OCI-LY1 (cell line): Measurements from ENCODE around the gene XPR1.

Experiments
- H2AFZ ChIP-seq: fragments of 200-600 bp; sonication (generic), shearing (Covaris generic); 2 replicates; pipeline ENCODE4 v1.6.0; 2014; ENCODE audit warnings: antibody characterized with exemption, mild to moderate bottlenecking, low read length
- H3F3A ChIP-seq: fragments of 200-600 bp; sonication (generic), shearing (Covaris generic); 2 replicates; pipeline ENCODE4 v1.6.0; 2014; ENCODE audit warnings: mild to moderate bottlenecking, antibody characterized with exemption, low read length, moderate library complexity; ENCODE audit not compliant: insufficient read depth
- H3K27ac ChIP-seq: fragments of 200-600 bp; sonication (generic); 2 replicates; pipeline ENCODE4 v1.5.1; 2014; ENCODE audit warnings: low read length, mixed run types, mild to moderate bottlenecking, low read depth; ENCODE audit not compliant: poor library complexity, severe bottlenecking
- H3K27me3 ChIP-seq: fragments of 200-600 bp; sonication (generic); 2 replicates; pipeline ENCODE4 v1.6.0; 2014; ENCODE audit warnings: antibody characterized with exemption, mild to moderate bottlenecking, low read length, moderate library complexity; ENCODE audit not compliant: insufficient read depth
- H3K36me3 ChIP-seq: fragments of 200-600 bp; sonication (generic); 2 replicates; pipeline ENCODE4 v1.6.1; 2014; ENCODE audit warnings: mild to moderate bottlenecking, antibody characterized with exemption, low read length, moderate library complexity, mixed read lengths; ENCODE audit not compliant: insufficient read depth
- H3K4me1 ChIP-seq: fragments of 200-600 bp; sonication (generic); 2 replicates; pipeline ENCODE4 v1.5.1; 2014; ENCODE audit warnings: mild to moderate bottlenecking, low read length, moderate library complexity; ENCODE audit not compliant: insufficient read depth, severe bottlenecking
- H3K4me2 ChIP-seq: fragments of 200-600 bp; sonication (generic), shearing (Covaris generic); 2 replicates; pipeline ENCODE4 v1.6.1; 2014; ENCODE audit warnings: low read length
- H3K4me3 ChIP-seq: fragments of 200-600 bp; sonication (generic); 2 replicates; pipeline ENCODE4 v1.5.1; 2014; ENCODE audit warnings: low read length, low read depth, mild to moderate bottlenecking, mixed read lengths; ENCODE audit not compliant: poor library complexity, severe bottlenecking
- H3K79me2 ChIP-seq: fragments of 200-600 bp; shearing (Covaris generic); 2 replicates; pipeline ENCODE4 v1.6.1; 2016; ENCODE audit warnings: mixed run types, low read length, mixed read lengths; ENCODE audit not compliant: insufficient read depth
- H3K9ac ChIP-seq: fragments of 200-600 bp; sonication (generic), shearing (Covaris generic); 2 replicates; pipeline ENCODE4 v1.6.1; 2014; ENCODE audit warnings: mild to moderate bottlenecking, low read length, mixed read lengths
- H3K9me2 ChIP-seq: fragments of 200-600 bp; sonication (generic), shearing (Covaris generic); 2 replicates; pipeline ENCODE4 v1.6.1; 2014; ENCODE audit warnings: low read depth, mild to moderate bottlenecking, low read length, mixed read lengths
- H3K9me3 ChIP-seq: fragments of 200-600 bp; shearing (Covaris generic); 2 replicates; pipeline ENCODE4 v1.6.1; 2014; ENCODE audit warnings: low read length, mixed read lengths
- H4K20me1 ChIP-seq: fragments of 200-600 bp; sonication (generic), shearing (Covaris generic); 2 replicates; pipeline ENCODE4 v1.6.0; 2016; ENCODE audit warnings: mild to moderate bottlenecking, low read length; ENCODE audit not compliant: insufficient read depth
- EZH2 ChIP-seq: fragments of 200-600 bp; sonication (generic), shearing (Covaris generic); IDR thresholded peaks from 2 replicates; pipeline ENCODE4 v1.8.0; 2017; ENCODE audit warnings: borderline replicate concordance, mixed run types, mild to moderate bottlenecking, antibody characterized with exemption, low read length, moderate library complexity, mixed read lengths
- TF ChIP-seq, protein P1 (sequence below): fragments of 200-600 bp; sonication (generic), shearing (Covaris generic); IDR thresholded peaks from 2 replicates; pipeline ENCODE4 v1.5.1; 2017; ENCODE audit warnings: mild to moderate bottlenecking, antibody characterized with exemption, low read length, moderate library complexity, mixed read lengths

The XPR1 gene

DNA sequence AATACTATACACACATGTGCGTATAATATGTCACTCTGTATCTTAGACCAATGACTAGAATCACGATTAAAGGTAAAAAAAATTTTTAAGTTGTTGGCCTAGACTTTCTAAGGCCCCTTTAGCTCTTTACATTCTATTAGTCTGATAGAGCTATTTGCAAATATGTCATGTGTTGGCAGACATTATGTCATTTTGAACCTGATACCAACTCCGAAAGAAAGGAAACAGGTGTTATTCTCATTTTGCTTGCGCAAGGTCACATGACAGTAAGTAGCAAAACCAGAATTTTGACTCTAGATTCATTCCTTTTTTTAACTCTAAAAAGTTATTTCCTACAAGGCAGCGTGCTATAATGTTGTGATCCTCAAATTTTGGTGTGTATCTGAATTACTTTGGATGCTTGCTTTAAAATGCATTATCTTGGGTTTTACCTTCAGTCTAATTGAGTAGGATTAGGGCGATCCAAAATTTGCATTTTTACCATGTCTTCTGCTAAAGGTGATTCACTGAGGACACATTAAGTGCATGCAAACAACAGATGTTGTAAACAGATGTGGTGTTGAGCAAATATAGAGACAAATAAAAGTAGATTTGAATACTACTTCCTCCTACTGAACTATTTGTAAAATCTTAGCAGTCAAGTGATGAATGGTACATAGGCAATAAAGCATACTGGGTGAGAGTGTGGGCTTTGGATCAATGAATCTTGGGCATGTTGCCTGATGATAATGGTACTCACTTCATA is 217.4 kb downstream of the XPR1 start:
- Histone ChIP-seq H3K4me2 (no peak overlapping the region), H3K4me1 (peaks cover 20% of the 10 kb centered on the region)
- TF ChIP-seq EZH2, result no peak
- TF ChIP-seq, protein P1, sequence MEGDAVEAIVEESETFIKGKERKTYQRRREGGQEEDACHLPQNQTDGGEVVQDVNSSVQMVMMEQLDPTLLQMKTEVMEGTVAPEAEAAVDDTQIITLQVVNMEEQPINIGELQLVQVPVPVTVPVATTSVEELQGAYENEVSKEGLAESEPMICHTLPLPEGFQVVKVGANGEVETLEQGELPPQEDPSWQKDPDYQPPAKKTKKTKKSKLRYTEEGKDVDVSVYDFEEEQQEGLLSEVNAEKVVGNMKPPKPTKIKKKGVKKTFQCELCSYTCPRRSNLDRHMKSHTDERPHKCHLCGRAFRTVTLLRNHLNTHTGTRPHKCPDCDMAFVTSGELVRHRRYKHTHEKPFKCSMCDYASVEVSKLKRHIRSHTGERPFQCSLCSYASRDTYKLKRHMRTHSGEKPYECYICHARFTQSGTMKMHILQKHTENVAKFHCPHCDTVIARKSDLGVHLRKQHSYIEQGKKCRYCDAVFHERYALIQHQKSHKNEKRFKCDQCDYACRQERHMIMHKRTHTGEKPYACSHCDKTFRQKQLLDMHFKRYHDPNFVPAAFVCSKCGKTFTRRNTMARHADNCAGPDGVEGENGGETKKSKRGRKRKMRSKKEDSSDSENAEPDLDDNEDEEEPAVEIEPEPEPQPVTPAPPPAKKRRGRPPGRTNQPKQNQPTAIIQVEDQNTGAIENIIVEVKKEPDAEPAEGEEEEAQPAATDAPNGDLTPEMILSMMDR, result no peak

DNA sequence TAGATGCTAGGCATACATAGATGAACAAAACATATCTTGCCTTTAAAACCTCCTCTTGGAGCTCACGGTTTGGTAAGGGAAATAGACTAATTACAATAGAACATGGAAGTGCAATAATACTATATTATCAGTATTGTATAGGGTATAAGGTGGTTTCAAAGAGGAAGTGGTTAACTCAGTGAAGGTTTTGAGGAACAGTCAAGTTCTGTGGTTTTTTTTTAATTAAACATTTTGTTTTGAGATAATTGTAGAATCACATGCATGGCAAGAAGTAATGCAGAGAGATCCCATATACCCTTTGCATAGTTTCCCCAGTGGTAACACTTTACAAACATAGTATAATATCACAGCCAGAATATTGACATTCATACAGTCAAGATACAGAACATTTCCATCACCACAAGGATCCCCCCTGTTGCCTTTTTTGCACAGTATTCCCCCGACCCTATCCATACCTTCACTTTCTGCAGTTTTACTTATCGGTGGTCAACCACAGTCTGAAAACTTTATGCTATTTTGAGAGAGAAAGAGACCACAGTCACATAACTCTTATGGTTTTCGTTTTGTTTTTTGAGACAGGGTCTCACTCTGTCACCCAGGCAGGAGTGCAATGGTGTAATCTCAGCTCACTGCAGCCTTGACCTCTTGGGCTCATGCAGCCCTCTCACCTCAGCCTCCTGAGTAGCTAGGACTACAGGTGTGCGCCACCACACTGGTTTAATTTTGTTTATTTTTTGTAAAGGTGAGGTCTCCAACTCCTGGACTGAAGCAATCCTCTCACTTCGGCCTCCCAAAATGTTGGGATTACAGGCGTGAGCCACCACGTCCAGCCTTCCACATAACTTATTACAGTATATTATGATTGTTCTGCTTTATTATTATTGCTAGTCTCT is 220.4 kb downstream of the XPR1 start:
- Histone ChIP-seq H3K36me3 (no peaks in the 10 kb centered on the region), H3F3A (no peaks in the 10 kb centered on the region), H3K4me3 (no peak overlapping the region), H4K20me1 (no peaks in the 10 kb centered on the region), H3K79me2 (no peaks in the 10 kb centered on the region), H3K9me3 (no peaks in the 10 kb centered on the region), H3K4me1 (peaks cover 20% of the 10 kb centered on the region), H3K9ac (no peak overlapping the region), H3K4me2 (no peak overlapping the region), H3K27me3 (no peaks in the 10 kb centered on the region), H3K27ac (no peak overlapping the region), H2AFZ (no peak overlapping the region), H3K9me2 (no peaks in the 10 kb centered on the region)
- no peak for TF ChIP-seq EZH2
- TF ChIP-seq, protein P1, result no peak

More for the DNA sequence above, 217.4 kb downstream of the XPR1 start:
- Histone ChIP-seq H3F3A (no peaks in the 10 kb centered on the region), H3K9ac (no peak overlapping the region), H3K79me2 (no peaks in the 10 kb centered on the region), H3K36me3 (no peaks in the 10 kb centered on the region), H3K9me3 (no peaks in the 10 kb centered on the region), H3K27ac (no peak overlapping the region), H3K9me2 (no peaks in the 10 kb centered on the region), H2AFZ (no peak overlapping the region), H4K20me1 (no peaks in the 10 kb centered on the region), H3K27me3 (no peaks in the 10 kb centered on the region), H3K4me3 (no peak overlapping the region)

DNA sequence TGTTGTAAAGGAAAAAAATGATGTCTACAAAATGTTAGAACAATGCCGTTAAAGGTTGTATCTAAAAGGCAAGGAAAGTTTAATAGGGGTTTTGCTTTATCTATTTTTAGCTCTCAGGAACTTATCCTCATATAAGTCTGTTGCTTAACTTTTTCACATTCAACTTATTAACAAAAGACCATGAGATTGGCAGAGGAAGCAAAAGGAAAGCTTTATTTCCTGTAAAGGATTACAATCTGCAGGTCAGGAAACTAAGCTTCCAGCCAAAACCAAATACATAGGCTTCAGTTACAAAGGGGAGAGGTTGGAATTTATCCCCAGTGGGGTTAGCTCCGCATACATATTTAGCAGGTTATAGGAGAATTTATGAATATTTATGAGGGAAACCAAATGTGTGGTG is 222.2 kb downstream of the XPR1 start:
- H3K4me2 ChIP-seq, result no peak overlapping the region
- no peaks in the 10 kb centered on the region for H3K27me3 ChIP-seq
- H2AFZ ChIP-seq, result no peak overlapping the region
- no peaks in the 10 kb centered on the region for H4K20me1 ChIP-seq
- H3K4me3 ChIP-seq, result no peak overlapping the region
- H3F3A ChIP-seq, result no peaks in the 10 kb centered on the region
- no peaks in the 10 kb centered on the region for H3K9me2 ChIP-seq
- no peak overlapping the region for H3K27ac ChIP-seq
- H3K79me2 ChIP-seq, result no peaks in the 10 kb centered on the region
- peaks cover 17% of the 10 kb centered on the region for H3K4me1 ChIP-seq
- H3K9me3 ChIP-seq, result no peaks in the 10 kb centered on the region
- TF ChIP-seq EZH2, result no peak
- TF ChIP-seq, protein P1, result no peak
- H3K9ac ChIP-seq, result no peak overlapping the region
- H3K36me3 ChIP-seq, result no peaks in the 10 kb centered on the region
